ENCODE measurements around the gene AUTS2. TPM values are rescaled to one million over a fixed set of nuclear protein-coding genes. Genes with fewer than 3 reads are reported as not detected.

The AUTS2 gene
- total RNA-seq, 1 experiment from 2014 or later, result 50.0 TPM

DNA sequence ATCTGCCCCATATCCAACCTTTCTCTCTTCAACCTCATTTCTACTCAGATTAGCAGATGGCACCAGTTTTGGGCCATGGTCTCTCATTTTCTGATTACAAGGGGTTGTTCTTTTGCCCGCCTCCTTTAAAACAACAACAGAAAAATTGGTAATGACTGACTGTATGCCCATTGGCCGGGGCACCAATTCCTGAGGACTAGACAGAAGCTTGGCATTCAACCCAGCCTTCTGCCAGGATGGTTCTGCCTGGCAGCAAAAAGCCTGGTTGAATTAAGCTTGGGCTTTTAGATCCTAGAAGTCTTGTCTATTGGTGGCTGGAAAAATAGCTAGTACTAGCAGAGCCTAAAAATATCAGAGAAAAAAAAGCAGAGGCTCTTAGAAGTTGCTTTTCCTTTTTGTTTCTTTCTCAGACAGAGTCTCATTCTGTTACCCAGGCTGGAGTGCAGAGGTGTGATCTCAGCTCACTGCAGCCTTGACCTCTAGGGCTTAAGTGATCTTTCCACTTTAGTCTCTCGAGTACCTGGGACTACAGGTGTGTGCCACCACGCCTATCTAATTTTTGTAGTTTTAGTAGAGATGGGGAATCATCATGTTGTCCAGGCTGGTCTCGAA, 402.6 kb downstream of the AUTS2 start (continued):
- TF ChIP-seq, protein P1, sequence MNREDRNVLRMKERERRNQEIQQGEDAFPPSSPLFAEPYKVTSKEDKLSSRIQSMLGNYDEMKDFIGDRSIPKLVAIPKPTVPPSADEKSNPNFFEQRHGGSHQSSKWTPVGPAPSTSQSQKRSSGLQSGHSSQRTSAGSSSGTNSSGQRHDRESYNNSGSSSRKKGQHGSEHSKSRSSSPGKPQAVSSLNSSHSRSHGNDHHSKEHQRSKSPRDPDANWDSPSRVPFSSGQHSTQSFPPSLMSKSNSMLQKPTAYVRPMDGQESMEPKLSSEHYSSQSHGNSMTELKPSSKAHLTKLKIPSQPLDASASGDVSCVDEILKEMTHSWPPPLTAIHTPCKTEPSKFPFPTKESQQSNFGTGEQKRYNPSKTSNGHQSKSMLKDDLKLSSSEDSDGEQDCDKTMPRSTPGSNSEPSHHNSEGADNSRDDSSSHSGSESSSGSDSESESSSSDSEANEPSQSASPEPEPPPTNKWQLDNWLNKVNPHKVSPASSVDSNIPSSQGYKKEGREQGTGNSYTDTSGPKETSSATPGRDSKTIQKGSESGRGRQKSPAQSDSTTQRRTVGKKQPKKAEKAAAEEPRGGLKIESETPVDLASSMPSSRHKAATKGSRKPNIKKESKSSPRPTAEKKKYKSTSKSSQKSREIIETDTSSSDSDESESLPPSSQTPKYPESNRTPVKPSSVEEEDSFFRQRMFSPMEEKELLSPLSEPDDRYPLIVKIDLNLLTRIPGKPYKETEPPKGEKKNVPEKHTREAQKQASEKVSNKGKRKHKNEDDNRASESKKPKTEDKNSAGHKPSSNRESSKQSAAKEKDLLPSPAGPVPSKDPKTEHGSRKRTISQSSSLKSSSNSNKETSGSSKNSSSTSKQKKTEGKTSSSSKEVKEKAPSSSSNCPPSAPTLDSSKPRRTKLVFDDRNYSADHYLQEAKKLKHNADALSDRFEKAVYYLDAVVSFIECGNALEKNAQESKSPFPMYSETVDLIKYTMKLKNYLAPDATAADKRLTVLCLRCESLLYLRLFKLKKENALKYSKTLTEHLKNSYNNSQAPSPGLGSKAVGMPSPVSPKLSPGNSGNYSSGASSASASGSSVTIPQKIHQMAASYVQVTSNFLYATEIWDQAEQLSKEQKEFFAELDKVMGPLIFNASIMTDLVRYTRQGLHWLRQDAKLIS (CRISPR knock-in tag; IDR thresholded peaks at IDR 0.05; ENCODE audit: borderline replicate concordance), result no peak
- TF ChIP-seq, protein P2, sequence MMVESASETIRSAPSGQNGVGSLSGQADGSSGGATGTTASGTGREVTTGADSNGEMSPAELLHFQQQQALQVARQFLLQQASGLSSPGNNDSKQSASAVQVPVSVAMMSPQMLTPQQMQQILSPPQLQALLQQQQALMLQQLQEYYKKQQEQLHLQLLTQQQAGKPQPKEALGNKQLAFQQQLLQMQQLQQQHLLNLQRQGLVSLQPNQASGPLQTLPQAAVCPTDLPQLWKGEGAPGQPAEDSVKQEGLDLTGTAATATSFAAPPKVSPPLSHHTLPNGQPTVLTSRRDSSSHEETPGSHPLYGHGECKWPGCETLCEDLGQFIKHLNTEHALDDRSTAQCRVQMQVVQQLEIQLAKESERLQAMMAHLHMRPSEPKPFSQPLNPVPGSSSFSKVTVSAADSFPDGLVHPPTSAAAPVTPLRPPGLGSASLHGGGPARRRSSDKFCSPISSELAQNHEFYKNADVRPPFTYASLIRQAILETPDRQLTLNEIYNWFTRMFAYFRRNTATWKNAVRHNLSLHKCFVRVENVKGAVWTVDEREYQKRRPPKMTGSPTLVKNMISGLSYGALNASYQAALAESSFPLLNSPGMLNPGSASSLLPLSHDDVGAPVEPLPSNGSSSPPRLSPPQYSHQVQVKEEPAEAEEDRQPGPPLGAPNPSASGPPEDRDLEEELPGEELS (CRISPR knock-in tag; IDR thresholded peaks at IDR 0.05), result no peak
- TF ChIP-seq, protein P3, sequence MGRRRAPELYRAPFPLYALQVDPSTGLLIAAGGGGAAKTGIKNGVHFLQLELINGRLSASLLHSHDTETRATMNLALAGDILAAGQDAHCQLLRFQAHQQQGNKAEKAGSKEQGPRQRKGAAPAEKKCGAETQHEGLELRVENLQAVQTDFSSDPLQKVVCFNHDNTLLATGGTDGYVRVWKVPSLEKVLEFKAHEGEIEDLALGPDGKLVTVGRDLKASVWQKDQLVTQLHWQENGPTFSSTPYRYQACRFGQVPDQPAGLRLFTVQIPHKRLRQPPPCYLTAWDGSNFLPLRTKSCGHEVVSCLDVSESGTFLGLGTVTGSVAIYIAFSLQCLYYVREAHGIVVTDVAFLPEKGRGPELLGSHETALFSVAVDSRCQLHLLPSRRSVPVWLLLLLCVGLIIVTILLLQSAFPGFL (CRISPR knock-in tag; IDR thresholded peaks at IDR 0.05; ENCODE audit: borderline replicate concordance), result no peak
- TF ChIP-seq, protein P4, sequence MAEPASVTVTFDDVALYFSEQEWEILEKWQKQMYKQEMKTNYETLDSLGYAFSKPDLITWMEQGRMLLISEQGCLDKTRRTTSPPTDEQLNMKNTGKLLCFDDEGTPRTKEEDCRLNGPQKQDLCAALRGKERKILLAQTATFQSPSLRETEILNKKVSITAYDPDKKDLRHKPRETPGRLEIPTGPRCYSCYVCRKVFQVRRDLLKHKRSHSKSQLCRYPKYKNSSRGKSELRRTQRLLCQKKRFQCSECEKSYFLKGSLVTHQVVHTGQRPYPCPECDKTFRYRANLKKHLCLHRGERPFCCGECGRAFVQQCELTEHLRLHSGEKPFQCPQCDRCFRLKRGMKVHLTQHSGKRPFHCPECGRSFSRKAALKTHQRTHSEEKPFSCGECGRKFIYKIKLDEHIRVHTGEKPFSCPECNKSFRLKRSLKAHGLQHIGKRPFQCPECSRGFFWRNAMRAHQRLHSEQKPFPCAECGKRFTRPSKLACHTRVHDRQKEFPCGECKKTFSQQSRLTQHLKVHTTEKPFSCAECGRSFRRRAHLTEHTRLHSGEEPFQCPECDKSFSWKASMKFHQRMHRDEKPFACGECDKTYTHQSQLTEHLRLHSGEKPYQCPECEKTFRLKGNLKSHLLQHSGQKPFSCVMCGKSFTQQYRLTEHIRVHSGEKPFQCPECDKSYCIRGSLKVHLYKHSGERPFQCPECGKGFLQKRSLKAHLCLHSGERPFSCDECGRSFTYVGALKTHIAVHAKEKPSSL (CRISPR knock-in tag; conservative IDR thresholded peaks at IDR 0.05), result no peak

DNA sequence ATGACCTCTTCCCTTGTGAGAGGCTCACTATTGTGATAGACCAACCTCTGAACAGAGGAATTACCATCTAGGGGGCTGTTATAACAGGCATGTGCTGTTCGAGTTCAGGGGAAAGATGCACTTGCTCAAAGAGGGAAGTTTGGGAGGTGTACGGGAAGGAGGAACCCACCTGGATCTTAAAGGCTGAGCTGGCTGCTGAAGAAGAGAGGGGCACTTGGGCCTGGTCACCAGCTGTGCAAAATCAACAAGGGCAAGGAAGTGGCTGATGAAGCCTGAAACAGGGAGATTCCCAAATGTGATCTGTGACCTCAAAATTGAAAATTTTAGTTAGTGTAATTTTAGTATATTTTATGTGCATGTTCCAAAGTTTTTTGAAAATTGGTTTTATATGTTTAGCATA, 407.2 kb downstream of the AUTS2 start:
- TF ChIP-seq ZNF671 (CRISPR knock-in tag; IDR thresholded peaks at IDR 0.05) (no peak), SOX15 (CRISPR knock-in tag; IDR thresholded peaks at IDR 0.05) (no peak), SP1 (CRISPR knock-in tag; conservative IDR thresholded peaks at IDR 0.05) (no peak), TEAD1 (CRISPR knock-in tag; IDR thresholded peaks at IDR 0.05) (no peak), JUN (CRISPR knock-in tag; IDR thresholded peaks at IDR 0.05) (no peak), HMGA2 (CRISPR knock-in tag; IDR thresholded peaks at IDR 0.05) (no peak), SMAD3 (CRISPR knock-in tag; IDR thresholded peaks at IDR 0.05; ENCODE audit: borderline replicate concordance) (no peak), RELA (CRISPR knock-in tag; IDR thresholded peaks at IDR 0.05; ENCODE audit: borderline replicate concordance) (no peak), ZNF263 (CRISPR knock-in tag; IDR thresholded peaks at IDR 0.05; ENCODE audit: low read depth) (no peak), NFYB (CRISPR knock-in tag; conservative IDR thresholded peaks at IDR 0.05; ENCODE audit: low read depth) (no peak), NFE2L1 (CRISPR knock-in tag; IDR thresholded peaks at IDR 0.05) (no peak), ZNF219 (CRISPR knock-in tag; IDR thresholded peaks at IDR 0.05; ENCODE audit: borderline replicate concordance) (no peak), SMAD4 (CRISPR knock-in tag; IDR thresholded peaks at IDR 0.05) (no peak)
- TF ChIP-seq, protein P5, sequence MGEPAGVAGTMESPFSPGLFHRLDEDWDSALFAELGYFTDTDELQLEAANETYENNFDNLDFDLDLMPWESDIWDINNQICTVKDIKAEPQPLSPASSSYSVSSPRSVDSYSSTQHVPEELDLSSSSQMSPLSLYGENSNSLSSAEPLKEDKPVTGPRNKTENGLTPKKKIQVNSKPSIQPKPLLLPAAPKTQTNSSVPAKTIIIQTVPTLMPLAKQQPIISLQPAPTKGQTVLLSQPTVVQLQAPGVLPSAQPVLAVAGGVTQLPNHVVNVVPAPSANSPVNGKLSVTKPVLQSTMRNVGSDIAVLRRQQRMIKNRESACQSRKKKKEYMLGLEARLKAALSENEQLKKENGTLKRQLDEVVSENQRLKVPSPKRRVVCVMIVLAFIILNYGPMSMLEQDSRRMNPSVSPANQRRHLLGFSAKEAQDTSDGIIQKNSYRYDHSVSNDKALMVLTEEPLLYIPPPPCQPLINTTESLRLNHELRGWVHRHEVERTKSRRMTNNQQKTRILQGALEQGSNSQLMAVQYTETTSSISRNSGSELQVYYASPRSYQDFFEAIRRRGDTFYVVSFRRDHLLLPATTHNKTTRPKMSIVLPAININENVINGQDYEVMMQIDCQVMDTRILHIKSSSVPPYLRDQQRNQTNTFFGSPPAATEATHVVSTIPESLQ (CRISPR knock-in tag; IDR thresholded peaks at IDR 0.05), result no peak
- TF ChIP-seq, protein P6, sequence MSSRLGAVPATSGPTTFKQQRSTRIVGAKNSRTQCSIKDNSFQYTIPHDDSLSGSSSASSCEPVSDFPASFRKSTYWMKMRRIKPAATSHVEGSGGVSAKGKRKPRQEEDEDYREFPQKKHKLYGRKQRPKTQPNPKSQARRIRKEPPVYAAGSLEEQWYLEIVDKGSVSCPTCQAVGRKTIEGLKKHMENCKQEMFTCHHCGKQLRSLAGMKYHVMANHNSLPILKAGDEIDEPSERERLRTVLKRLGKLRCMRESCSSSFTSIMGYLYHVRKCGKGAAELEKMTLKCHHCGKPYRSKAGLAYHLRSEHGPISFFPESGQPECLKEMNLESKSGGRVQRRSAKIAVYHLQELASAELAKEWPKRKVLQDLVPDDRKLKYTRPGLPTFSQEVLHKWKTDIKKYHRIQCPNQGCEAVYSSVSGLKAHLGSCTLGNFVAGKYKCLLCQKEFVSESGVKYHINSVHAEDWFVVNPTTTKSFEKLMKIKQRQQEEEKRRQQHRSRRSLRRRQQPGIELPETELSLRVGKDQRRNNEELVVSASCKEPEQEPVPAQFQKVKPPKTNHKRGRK (CRISPR knock-in tag; IDR thresholded peaks at IDR 0.05; ENCODE audit: borderline replicate concordance), result no peak
- TF ChIP-seq, protein P7, sequence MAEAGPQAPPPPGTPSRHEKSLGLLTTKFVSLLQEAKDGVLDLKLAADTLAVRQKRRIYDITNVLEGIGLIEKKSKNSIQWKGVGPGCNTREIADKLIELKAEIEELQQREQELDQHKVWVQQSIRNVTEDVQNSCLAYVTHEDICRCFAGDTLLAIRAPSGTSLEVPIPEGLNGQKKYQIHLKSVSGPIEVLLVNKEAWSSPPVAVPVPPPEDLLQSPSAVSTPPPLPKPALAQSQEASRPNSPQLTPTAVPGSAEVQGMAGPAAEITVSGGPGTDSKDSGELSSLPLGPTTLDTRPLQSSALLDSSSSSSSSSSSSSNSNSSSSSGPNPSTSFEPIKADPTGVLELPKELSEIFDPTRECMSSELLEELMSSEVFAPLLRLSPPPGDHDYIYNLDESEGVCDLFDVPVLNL (CRISPR knock-in tag; IDR thresholded peaks at IDR 0.05; ENCODE audit: borderline replicate concordance, low read depth), result no peak
- TF ChIP-seq, protein P8, sequence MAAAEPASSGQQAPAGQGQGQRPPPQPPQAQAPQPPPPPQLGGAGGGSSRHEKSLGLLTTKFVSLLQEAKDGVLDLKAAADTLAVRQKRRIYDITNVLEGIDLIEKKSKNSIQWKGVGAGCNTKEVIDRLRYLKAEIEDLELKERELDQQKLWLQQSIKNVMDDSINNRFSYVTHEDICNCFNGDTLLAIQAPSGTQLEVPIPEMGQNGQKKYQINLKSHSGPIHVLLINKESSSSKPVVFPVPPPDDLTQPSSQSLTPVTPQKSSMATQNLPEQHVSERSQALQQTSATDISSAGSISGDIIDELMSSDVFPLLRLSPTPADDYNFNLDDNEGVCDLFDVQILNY (CRISPR knock-in tag; IDR thresholded peaks at IDR 0.05), result no peak
- DNase-seq (ENCODE audit: low spot score), result no peak
- H3K4me3 Mint-ChIP-seq, result no peak overlapping the region
- no peaks in the 10 kb centered on the region for H3K27me3 Mint-ChIP-seq (ENCODE audit: low read depth)
- peaks cover 6% of the 10 kb centered on the region; the same call in 1 of the 2 replicates for H3K4me1 Mint-ChIP-seq
- no peaks in the 10 kb centered on the region for H3K9me3 Mint-ChIP-seq
- ChIA-PET CTCF (no interaction called here), POLR2A (no interaction called here)
- ATAC-seq, result no peak
- H3K36me3 Mint-ChIP-seq, result no peaks in the 10 kb centered on the region
- no peak overlapping the region for H3K27ac Mint-ChIP-seq
